Measurements from ENCODE around the gene DPYD. TPM values are rescaled to one million over a fixed set of nuclear protein-coding genes. Genes with fewer than 3 reads are reported as not detected.

The DPYD gene
- total and polyA plus RNA-seq, 10 of the 15 experiments (the other 5 are each of a cell fraction or from before 2014, with no cell fraction given) = 5.7 to 23.8 (median 10.2) TPM

- Histone ChIP-seq H3K9me3 (replicated peaks; ENCODE audit: control insufficient read depth, insufficient read depth, low read length) (no peaks in the 10 kb centered on the region), H3K4me2 (ENCODE audit: control insufficient read depth, insufficient read depth) (no peak overlapping the region), H3K36me3 (ENCODE audit: control insufficient read depth in 2 of 2, insufficient read depth in 2 of 2, low read length in 1 of 2) (no peaks in the 10 kb centered on the region), H2AFZ (ENCODE audit: control insufficient read depth, low read depth, low read length) (no peak overlapping the region), H3K79me2 (ENCODE audit: control insufficient read depth, insufficient read depth, low read length) (no peaks in the 10 kb centered on the region), H3K4me3 (no peak overlapping the region), H4K20me1 (ENCODE audit: control insufficient read depth, insufficient read depth) (no peaks in the 10 kb centered on the region), H3K4me1 (ENCODE audit: control insufficient read depth, insufficient read depth, low read length) (no peaks in the 10 kb centered on the region), H3K27ac (ENCODE audit: control insufficient read depth, insufficient read depth) (no peak overlapping the region), H3K27me3 (replicated peaks in 1 of 2; ENCODE audit: control insufficient read depth in 2 of 2, insufficient read depth in 2 of 2, low read length in 1 of 2) (no peaks in the 10 kb centered on the region), H3K9ac (ENCODE audit: control insufficient read depth, insufficient read depth, low read length) (no peak overlapping the region)
- ATAC-seq = no peak
- in situ Hi-C loops (cut with MboI) (no loop called here), intact Hi-C loops (cut with micrococcal nuclease; ENCODE audit: unreplicated experiment) (no loop called here)
- CTCF ChIA-PET = interaction anchor here (0.8 to 1.2 kb wide), 4 partner anchors 8 to 135 kb away, joined by 3 to 4 read pairs (median 3); no protein-coding TSS in a partner anchor
- no TSS peak for BruUV-seq (replicated peaks)
- SMC1A ChIA-PET (ENCODE audit: uncharacterized antibody, unreplicated experiment) = interaction anchor here (0.6 to 1.5 kb wide), 5 partner anchors 8 to 130 kb away, joined by 3 to 5 read pairs (median 3); no protein-coding TSS in a partner anchor
- TF ChIP-seq MYB (IDR thresholded peaks at IDR 0.05; ENCODE audit: borderline replicate concordance, low read depth, low read length) (no peak), HDAC6 (IDR thresholded peaks at IDR 0.05; ENCODE audit: unreplicated experiment) (no peak), TCF12 (IDR thresholded peaks at IDR 0.05; ENCODE audit: low read depth, low read length) (no peak), NR2C1 (IDR thresholded peaks at IDR 0.05) (no peak), SRF (IDR thresholded peaks at IDR 0.05; ENCODE audit: low read depth in 2 of 2, low read length in 2 of 2) (no peak), RBBP5 (conservative IDR thresholded peaks at IDR 0.05) (no peak), IRF4 (IDR thresholded peaks at IDR 0.05; ENCODE audit: low read depth, low read length) (no peak), HDAC2 (IDR thresholded peaks at IDR 0.05) (no peak), MTA2 (IDR thresholded peaks at IDR 0.05; ENCODE audit: low read depth) (no peak), SREBF2 (IDR thresholded peaks at IDR 0.05; ENCODE audit: low read length) (no peak), EZH2 (IDR thresholded peaks at IDR 0.05; ENCODE audit: borderline replicate concordance, control insufficient read depth, low read depth, low read length) (no peak), SMAD1 (IDR thresholded peaks at IDR 0.05; ENCODE audit: low read depth, partially characterized antibody) (no peak), YY1 (IDR thresholded peaks at IDR 0.05; ENCODE audit: low read depth, low read length) (no peak), GATAD2B (conservative IDR thresholded peaks at IDR 0.05; ENCODE audit: low read depth) (no peak), POU2F2 (IDR thresholded peaks at IDR 0.05; ENCODE audit: borderline replicate concordance, low read depth, low read length) (no peak), NRF1 (conservative IDR thresholded peaks at IDR 0.05; ENCODE audit: low read depth, low read length) (no peak)
- TF ChIP-seq, protein P1, sequence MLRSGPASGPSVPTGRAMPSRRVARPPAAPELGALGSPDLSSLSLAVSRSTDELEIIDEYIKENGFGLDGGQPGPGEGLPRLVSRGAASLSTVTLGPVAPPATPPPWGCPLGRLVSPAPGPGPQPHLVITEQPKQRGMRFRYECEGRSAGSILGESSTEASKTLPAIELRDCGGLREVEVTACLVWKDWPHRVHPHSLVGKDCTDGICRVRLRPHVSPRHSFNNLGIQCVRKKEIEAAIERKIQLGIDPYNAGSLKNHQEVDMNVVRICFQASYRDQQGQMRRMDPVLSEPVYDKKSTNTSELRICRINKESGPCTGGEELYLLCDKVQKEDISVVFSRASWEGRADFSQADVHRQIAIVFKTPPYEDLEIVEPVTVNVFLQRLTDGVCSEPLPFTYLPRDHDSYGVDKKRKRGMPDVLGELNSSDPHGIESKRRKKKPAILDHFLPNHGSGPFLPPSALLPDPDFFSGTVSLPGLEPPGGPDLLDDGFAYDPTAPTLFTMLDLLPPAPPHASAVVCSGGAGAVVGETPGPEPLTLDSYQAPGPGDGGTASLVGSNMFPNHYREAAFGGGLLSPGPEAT (IDR thresholded peaks at IDR 0.05; ENCODE audit: low read depth) = no peak
- TF ChIP-seq, protein P2, sequence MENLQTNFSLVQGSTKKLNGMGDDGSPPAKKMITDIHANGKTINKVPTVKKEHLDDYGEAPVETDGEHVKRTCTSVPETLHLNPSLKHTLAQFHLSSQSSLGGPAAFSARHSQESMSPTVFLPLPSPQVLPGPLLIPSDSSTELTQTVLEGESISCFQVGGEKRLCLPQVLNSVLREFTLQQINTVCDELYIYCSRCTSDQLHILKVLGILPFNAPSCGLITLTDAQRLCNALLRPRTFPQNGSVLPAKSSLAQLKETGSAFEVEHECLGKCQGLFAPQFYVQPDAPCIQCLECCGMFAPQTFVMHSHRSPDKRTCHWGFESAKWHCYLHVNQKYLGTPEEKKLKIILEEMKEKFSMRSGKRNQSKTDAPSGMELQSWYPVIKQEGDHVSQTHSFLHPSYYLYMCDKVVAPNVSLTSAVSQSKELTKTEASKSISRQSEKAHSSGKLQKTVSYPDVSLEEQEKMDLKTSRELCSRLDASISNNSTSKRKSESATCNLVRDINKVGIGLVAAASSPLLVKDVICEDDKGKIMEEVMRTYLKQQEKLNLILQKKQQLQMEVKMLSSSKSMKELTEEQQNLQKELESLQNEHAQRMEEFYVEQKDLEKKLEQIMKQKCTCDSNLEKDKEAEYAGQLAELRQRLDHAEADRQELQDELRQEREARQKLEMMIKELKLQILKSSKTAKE (IDR thresholded peaks at IDR 0.05; ENCODE audit: low read depth, poor library complexity, severe bottlenecking) = no peak
- TF ChIP-seq, protein P3, sequence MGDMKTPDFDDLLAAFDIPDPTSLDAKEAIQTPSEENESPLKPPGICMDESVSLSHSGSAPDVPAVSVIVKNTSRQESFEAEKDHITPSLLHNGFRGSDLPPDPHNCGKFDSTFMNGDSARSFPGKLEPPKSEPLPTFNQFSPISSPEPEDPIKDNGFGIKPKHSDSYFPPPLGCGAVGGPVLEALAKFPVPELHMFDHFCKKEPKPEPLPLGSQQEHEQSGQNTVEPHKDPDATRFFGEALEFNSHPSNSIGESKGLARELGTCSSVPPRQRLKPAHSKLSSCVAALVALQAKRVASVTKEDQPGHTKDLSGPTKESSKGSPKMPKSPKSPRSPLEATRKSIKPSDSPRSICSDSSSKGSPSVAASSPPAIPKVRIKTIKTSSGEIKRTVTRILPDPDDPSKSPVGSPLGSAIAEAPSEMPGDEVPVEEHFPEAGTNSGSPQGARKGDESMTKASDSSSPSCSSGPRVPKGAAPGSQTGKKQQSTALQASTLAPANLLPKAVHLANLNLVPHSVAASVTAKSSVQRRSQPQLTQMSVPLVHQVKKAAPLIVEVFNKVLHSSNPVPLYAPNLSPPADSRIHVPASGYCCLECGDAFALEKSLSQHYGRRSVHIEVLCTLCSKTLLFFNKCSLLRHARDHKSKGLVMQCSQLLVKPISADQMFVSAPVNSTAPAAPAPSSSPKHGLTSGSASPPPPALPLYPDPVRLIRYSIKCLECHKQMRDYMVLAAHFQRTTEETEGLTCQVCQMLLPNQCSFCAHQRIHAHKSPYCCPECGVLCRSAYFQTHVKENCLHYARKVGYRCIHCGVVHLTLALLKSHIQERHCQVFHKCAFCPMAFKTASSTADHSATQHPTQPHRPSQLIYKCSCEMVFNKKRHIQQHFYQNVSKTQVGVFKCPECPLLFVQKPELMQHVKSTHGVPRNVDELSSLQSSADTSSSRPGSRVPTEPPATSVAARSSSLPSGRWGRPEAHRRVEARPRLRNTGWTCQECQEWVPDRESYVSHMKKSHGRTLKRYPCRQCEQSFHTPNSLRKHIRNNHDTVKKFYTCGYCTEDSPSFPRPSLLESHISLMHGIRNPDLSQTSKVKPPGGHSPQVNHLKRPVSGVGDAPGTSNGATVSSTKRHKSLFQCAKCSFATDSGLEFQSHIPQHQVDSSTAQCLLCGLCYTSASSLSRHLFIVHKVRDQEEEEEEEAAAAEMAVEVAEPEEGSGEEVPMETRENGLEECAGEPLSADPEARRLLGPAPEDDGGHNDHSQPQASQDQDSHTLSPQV (IDR thresholded peaks at IDR 0.05) = no peak
- DNase-seq (ENCODE audit: low read depth, low spot score) = no peak
- RAD21 ChIA-PET (ENCODE audit: unreplicated experiment) = no interaction called here
- no peak for FAIRE-seq
- POLR2A ChIA-PET = no interaction called here
These were observed 503.2 kb downstream of the DPYD start for GRCh38 chr1:97417661-97418060.

Measured in GM12878 (cell line).